K562 (cell line): ENCODE results near the gene IKZF3. TPM values are rescaled to one million over a fixed set of nuclear protein-coding genes. Genes with fewer than 3 reads are reported as not detected.

Source experiments
- ATAC-seq: fragments of 200-7000 bp; cut with Tn5 transposase; 3 replicates; pipeline ENCODE4 v1.9.1; 2020; ENCODE audit warnings: moderate library complexity
- BruUV-seq: library from RNA; stranded (reverse); fragments of 400-500 nt; replicated peaks from 2 replicates; lab custom pipeline; 2021; lab: Mats Ljungman, UMichigan
- CTCF ChIA-PET: fragments of 300-600 bp; formaldehyde crosslinking; extraction: SDS; loops from one replicate; lab custom pipeline; 2021; ENCODE audit warnings: low intra/inter-chr PET ratio; lab: Yijun Ruan, JAX
- POLR2A ChIA-PET: fragments of 300-600, 350-650 bp; sonication (Branson Sonifier 250); formaldehyde crosslinking; extraction: SDS; loops from one replicate; lab custom pipeline; 2021; ENCODE audit warnings: antibody characterized with exemption, inconsistent platforms; lab: Yijun Ruan, JAX
- DNase-seq, 4 experiments: peaks; one replicate each; pipeline versions ENCODE4 v3.0.0 to v3.0.0-alpha.2; 2011 to 2018; ENCODE audit warnings: low spot score in 3 of 4, mixed read lengths in 3 of 4; ENCODE audit errors: extremely low read depth in 1 of 4
- FAIRE-seq: peaks from 2 replicates; lab custom pipeline; 2011; peaks lifted over from hg19 to GRCh38; lab: Jason Lieb, UNC
- H2AFZ ChIP-seq: 2 replicates; pipeline ENCODE4 v1.6.0; 2011; ENCODE audit warnings: low read depth, low read length, control low read depth, inconsistent platforms
- H3K27ac ChIP-seq: fragments of 200-600 bp; 3 replicates; pipeline ENCODE4 v1.8.0; 2011; ENCODE audit warnings: low read depth, mild to moderate bottlenecking, control low read depth, inconsistent platforms, low read length, moderate library complexity, mixed read lengths; ENCODE audit errors: extremely low read depth
- H3K27me3 ChIP-seq, 2 experiments: fragments of 300-600 bp in 1 of 2; 2 replicates in 1 of 2; 3 replicates in 1 of 2; pipeline versions ENCODE4 v1.6.0 to v1.8.0; 2011; ENCODE audit warnings: inconsistent platforms in 2 of 2, low read length in 2 of 2, mild to moderate bottlenecking in 1 of 2, mixed read lengths in 1 of 2, moderate library complexity in 1 of 2; ENCODE audit not compliant: control insufficient read depth in 2 of 2, insufficient read depth in 2 of 2
- H3K36me3 ChIP-seq: fragments of 300-600 bp; 3 replicates; pipeline ENCODE4 v1.8.0; 2011; ENCODE audit warnings: mild to moderate bottlenecking, low read length, inconsistent platforms; ENCODE audit not compliant: control insufficient read depth, insufficient read depth
- H3K4me1 ChIP-seq, 2 experiments: fragments of 200-600 bp in 1 of 2; replicated peaks in 1 of 2; 2 replicates in 1 of 2; 3 replicates in 1 of 2; pipeline versions ENCODE4 v1.5.1 to v1.8.0; 2011; ENCODE audit warnings: inconsistent platforms in 2 of 2, low read length in 2 of 2, mild to moderate bottlenecking in 1 of 2, mixed read lengths in 1 of 2, moderate library complexity in 1 of 2; ENCODE audit not compliant: control insufficient read depth in 2 of 2, insufficient read depth in 2 of 2
- H3K4me2 ChIP-seq: 2 replicates; pipeline ENCODE4 v1.6.1; 2011; ENCODE audit warnings: low read length, control low read depth, inconsistent platforms, mixed read lengths; ENCODE audit not compliant: insufficient read depth
- H3K4me3 ChIP-seq: fragments of 200-600 bp; sonication (generic), shearing (Covaris generic); 2 replicates; pipeline ENCODE4 v1.5.1; 2016; ENCODE audit warnings: control low read depth, inconsistent platforms
- H3K79me2 ChIP-seq: fragments of 200-600 bp; 3 replicates; pipeline ENCODE4 v1.8.0; 2011; ENCODE audit warnings: low read length, inconsistent platforms; ENCODE audit not compliant: control insufficient read depth, insufficient read depth
- H3K9ac ChIP-seq, 2 experiments: 2 replicates each; pipeline versions ENCODE4 v1.6.0 to v1.6.1; 2011; ENCODE audit warnings: low read depth in 2 of 2, low read length in 2 of 2, control low read depth in 1 of 2, inconsistent platforms in 1 of 2, mild to moderate bottlenecking in 1 of 2, mixed read lengths in 1 of 2; ENCODE audit not compliant: insufficient read depth in 1 of 2
- H3K9me1 ChIP-seq: one replicate; pipeline ENCODE4 v1.6.0; 2011; ENCODE audit warnings: inconsistent platforms, mild to moderate bottlenecking, low read length, moderate library complexity; ENCODE audit not compliant: control insufficient read depth, insufficient read depth
- H3K9me3 ChIP-seq: replicated peaks from 2 replicates; pipeline ENCODE4 v1.5.1; 2011; ENCODE audit warnings: low read depth, low read length, inconsistent platforms; ENCODE audit not compliant: control insufficient read depth, insufficient read depth
- H4K20me1 ChIP-seq: replicated peaks from 2 replicates; pipeline ENCODE4 v1.6.1; 2011; ENCODE audit warnings: low read length, inconsistent platforms, mixed read lengths; ENCODE audit not compliant: control insufficient read depth, insufficient read depth
- EP400 ChIP-seq: fragments of 450-650 bp; IDR thresholded peaks from 2 replicates; pipeline ENCODE4 v1.6.1; 2017; ENCODE audit warnings: antibody characterized with exemption, mild to moderate bottlenecking, moderate library complexity
- KDM5B ChIP-seq: fragments of 200-600 bp; sonication (generic); IDR thresholded peaks from 2 replicates; pipeline ENCODE4 v1.6.1; 2012; ENCODE audit warnings: low read depth, mild to moderate bottlenecking, moderate library complexity, low read length, control low read depth, inconsistent platforms; ENCODE audit not compliant: insufficient replicate concordance
- TAF1 ChIP-seq: IDR thresholded peaks from 2 replicates; pipeline ENCODE4 v1.6.1; 2011; ENCODE audit warnings: mild to moderate bottlenecking, low read length, moderate library complexity; ENCODE audit not compliant: insufficient read depth, control insufficient read depth, severe bottlenecking; ENCODE audit errors: extremely low read depth
- ZBTB43 ChIP-seq: sonication (generic); formaldehyde crosslinking; IDR thresholded peaks from 2 replicates; pipeline ENCODE4 v1.8.0; 2023; ENCODE audit warnings: mild to moderate bottlenecking, missing genetic modification reagents
- ZHX1 ChIP-seq: fragments of 150-350 bp; conservative IDR thresholded peaks from 2 replicates; pipeline ENCODE4 v1.6.1; 2014; ENCODE audit warnings: low read length
- ZNF764 ChIP-seq: fragments of 250-450 bp; sonication (Bioruptor Pico); IDR thresholded peaks from 2 replicates; pipeline ENCODE4 v1.4.0; 2020; ENCODE audit warnings: low read depth, mild to moderate bottlenecking, moderate library complexity
- WGBS: fragments of 100-300 bp; shearing (Covaris generic); methylation state at CpG from one replicate; pipeline ENCODE4 v1.1.6; 2016; ENCODE audit warnings: low coverage, mixed read lengths; ENCODE audit not compliant: insufficient coverage; ENCODE audit errors: missing lambda C conversion rate; 5-methylcytosine and 5-hydroxymethylcytosine counted together
- in situ Hi-C: fragments of 300-500 bp; cut with MboI; formaldehyde crosslinking; loops from 4 replicates; pipeline ENCODE4 v1.15.0; 2018; ENCODE audit warnings: inconsistent platforms, mixed read lengths
- intact Hi-C: fragments of 100-400 bp; cut with micrococcal nuclease; formaldehyde crosslinking; loops from 2 replicates; pipeline ENCODE4 v1.14.2; 2022
- polyA plus RNA-seq, 8 experiments: library from polyadenylated mRNA; depleted of rRNA in 4 of 8; stranded (reverse) in 5 of 8; unstranded in 3 of 8; fragments of >200 nt; fragmentation: Nextera tagmentation in 2 of 8; fragmentation: Illumina TruSeq in 1 of 8; extraction: Ambion mirVana in 2 of 8; extraction: Trizol in 1 of 8; gene quantifications; 2 replicates each; pipeline versions ENCODE4 v1.2.1 to v1.2.3, GENCODE V29; 2011 to 2014; ENCODE audit warnings: inconsistent platforms in 1 of 8, missing spikeins in 1 of 8
- total RNA-seq, 7 experiments: library from RNA; depleted of rRNA in 6 of 7; stranded (reverse); fragments of >200 nt in 6 of 7; fragmentation: Illumina TruSeq in 2 of 7; extraction: Trizol in 2 of 7; gene quantifications; 2 replicates each; pipeline versions ENCODE4 v1.2.1 to v1.2.3, GENCODE V29; 2011 to 2021; ENCODE audit warnings: low replicate concordance in 1 of 7

The IKZF3 gene
- total and polyA plus RNA-seq, 9 of the 15 experiments (the other 6 are each of a cell fraction or from before 2014, with no cell fraction given): 0.06 to 1.6 (median 0.62) TPM

DNA sequence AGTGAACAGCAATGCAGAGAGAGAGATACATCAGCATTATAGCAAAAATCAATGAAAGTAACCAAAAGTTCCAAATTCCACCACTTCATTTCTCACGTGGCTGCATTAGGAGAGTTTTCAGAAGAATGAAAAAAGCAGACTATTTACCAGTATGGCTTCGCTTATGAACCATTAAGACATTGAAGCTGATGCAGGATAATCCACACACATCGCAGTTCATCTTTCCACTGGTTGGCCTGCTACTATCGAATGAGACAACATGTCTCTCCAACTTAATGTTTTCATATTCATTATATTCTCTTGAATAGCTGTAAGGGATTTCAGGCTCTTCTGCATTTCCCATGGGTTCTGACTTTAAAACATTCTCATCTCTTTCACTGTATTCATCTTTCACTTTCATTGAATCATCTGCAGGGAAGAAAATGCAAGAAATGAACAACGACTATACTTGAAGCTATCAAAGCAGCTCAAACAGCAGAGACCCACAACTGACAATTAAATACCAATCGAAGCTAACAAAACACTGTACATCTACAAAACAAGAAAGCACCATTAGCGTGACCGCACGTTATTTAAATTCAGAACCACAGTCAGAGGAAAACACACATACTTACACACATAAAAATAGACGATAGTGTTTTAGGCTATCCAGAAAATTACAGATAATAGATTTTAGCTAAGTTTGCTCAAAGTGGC is 71.4 kb downstream of the IKZF3 start:
- Histone ChIP-seq H3K9ac (no peak overlapping the region), H3K79me2 (no peaks in the 10 kb centered on the region), H3K9me3 (no peaks in the 10 kb centered on the region), H3K36me3 (no peaks in the 10 kb centered on the region), H4K20me1 (no peaks in the 10 kb centered on the region), H2AFZ (no peak overlapping the region), H3K4me2 (no peak overlapping the region), H3K27me3 (peaks cover 7 to 13% of the 10 kb centered on the region in 2 experiments; a peak in 3 of 5 replicates), H3K27ac (no peak overlapping the region), H3K4me3 (no peak overlapping the region), H3K9me1 (no peaks in the 10 kb centered on the region), H3K4me1 (no peaks in the 10 kb centered on the region)
- intact Hi-C loops: no loop called here
- FAIRE-seq (no peak), DNase-seq (no peak), ATAC-seq (no peak)
- POLR2A ChIA-PET: interaction anchor here (1.3 to 1.8 kb wide), 2 partner anchors 10 to 16 kb away, joined by 3 to 4 read pairs; no protein-coding TSS in a partner anchor
- CTCF ChIA-PET: no interaction called here
- WGBS: 13% methylated on average over 10 of the region's 10 CpGs
- BruUV-seq: no TSS peak
- in situ Hi-C loops: no loop called here
- TF ChIP-seq TAF1: no peak
- TF ChIP-seq EP400: no peak
- TF ChIP-seq ZNF764 (CRISPR knock-in tag): no peak
- TF ChIP-seq ZBTB43 (CRISPR knock-in tag): no peak
- no peak for TF ChIP-seq ZHX1
- no peak for TF ChIP-seq KDM5B
